Neural progenitor cell (in vitro differentiated cells): Measurements from ENCODE around the gene TTLL3. TPM values are rescaled to one million over a fixed set of nuclear protein-coding genes. Genes with fewer than 3 reads are reported as not detected.

Experiments
- DNase-seq: peaks from one replicate; pipeline ENCODE4 v3.0.0-alpha.2; 2016; ENCODE audit warnings: low spot score
- H2AFZ ChIP-seq: fragments of 200-600 bp; sonication (generic); replicated peaks from 2 replicates; pipeline ENCODE4 v1.6.1; 2016; ENCODE audit warnings: antibody characterized with exemption
- H3F3A ChIP-seq: fragments of 200-600 bp; sonication (generic); 2 replicates; pipeline ENCODE4 v1.6.1; 2016; ENCODE audit warnings: antibody characterized with exemption, low read depth
- H3K27ac ChIP-seq: fragments of 200-600 bp; sonication (generic); 2 replicates; pipeline ENCODE4 v1.5.1; 2016; ENCODE audit warnings: mild to moderate bottlenecking
- H3K27me3 ChIP-seq: fragments of 200-600 bp; sonication (generic); 2 replicates; pipeline ENCODE4 v1.6.1; 2016; ENCODE audit warnings: mild to moderate bottlenecking, moderate library complexity
- H3K36me3 ChIP-seq: fragments of 200-600 bp; sonication (generic); 2 replicates; pipeline ENCODE4 v1.5.1; 2016
- H3K4me1 ChIP-seq: fragments of 200-600 bp; sonication (generic); 2 replicates; pipeline ENCODE4 v1.6.1; 2016; ENCODE audit warnings: mixed run types
- H3K4me2 ChIP-seq: fragments of 200-600 bp; sonication (generic); 2 replicates; pipeline ENCODE4 v1.6.1; 2016
- H3K4me3 ChIP-seq: fragments of 200-600 bp; sonication (generic); 2 replicates; pipeline ENCODE4 v1.5.1; 2016
- H3K79me2 ChIP-seq: fragments of 200-600 bp; sonication (generic); 2 replicates; pipeline ENCODE4 v1.6.1; 2016; ENCODE audit warnings: low read depth
- H3K9ac ChIP-seq: fragments of 200-600 bp; sonication (generic); 2 replicates; pipeline ENCODE4 v1.6.1; 2016
- H3K9me3 ChIP-seq: fragments of 200-600 bp; sonication (generic); 2 replicates; pipeline ENCODE4 v1.5.1; 2016; ENCODE audit warnings: low read depth
- H4K20me1 ChIP-seq: fragments of 200-600 bp; sonication (generic); 2 replicates; pipeline ENCODE4 v1.6.1; 2016; ENCODE audit warnings: low read depth
- H3K27ac Mint-ChIP-seq: 3 replicates; pipeline ENCODE4 v1.8.0; 2021; ENCODE audit warnings: mixed read lengths
- H3K27me3 Mint-ChIP-seq: 2 replicates; pipeline ENCODE4 v1.8.0; 2022; ENCODE audit warnings: low read depth, mild to moderate bottlenecking, inconsistent platforms, moderate library complexity, mixed read lengths; ENCODE audit not compliant: insufficient read depth
- H3K36me3 Mint-ChIP-seq: 3 replicates; pipeline ENCODE4 v1.8.0; 2021; ENCODE audit warnings: mixed read lengths
- H3K4me1 Mint-ChIP-seq: 3 replicates; pipeline ENCODE4 v1.8.0; 2021; ENCODE audit warnings: mixed read lengths
- H3K4me3 Mint-ChIP-seq: 3 replicates; pipeline ENCODE4 v1.8.0; 2021; ENCODE audit warnings: mild to moderate bottlenecking, moderate library complexity, mixed read lengths
- H3K9me3 Mint-ChIP-seq: 3 replicates; pipeline ENCODE4 v1.8.0; 2020; ENCODE audit warnings: mixed read lengths
- CTCF ChIP-seq: fragments of 200-600 bp; sonication (generic); IDR thresholded peaks from 2 replicates; pipeline ENCODE4 v1.5.1; 2017; ENCODE audit warnings: antibody characterized with exemption, mild to moderate bottlenecking
- EZH2 ChIP-seq: fragments of 200-600 bp; sonication (generic); IDR thresholded peaks from 2 replicates; pipeline ENCODE4 v1.6.1; 2017; ENCODE audit warnings: antibody characterized with exemption, mild to moderate bottlenecking, moderate library complexity
- EZH2phosphoT487 ChIP-seq: fragments of 200-600 bp; sonication (generic); IDR thresholded peaks from 2 replicates; pipeline ENCODE4 v1.6.1; 2017; ENCODE audit warnings: antibody characterized with exemption
- total RNA-seq: library from RNA; depleted of rRNA; stranded (reverse); fragments of >200 nt; gene quantifications from 2 replicates; pipeline ENCODE4 v1.2.3, GENCODE V29; 2015; ENCODE audit warnings: low replicate concordance

TTLL3 gene
- total RNA-seq, 1 donor from 2014 or later = 15.0 TPM

- H3K9me3 ChIP-seq = no peaks in the 10 kb centered on the region
- H2AFZ ChIP-seq = no peak overlapping the region
- TF ChIP-seq EZH2phosphoT487 (no peak), CTCF (no peak), EZH2 (no peak)
- no peak overlapping the region for H3K4me2 ChIP-seq
- H3K36me3 ChIP-seq = peaks cover 6% of the 10 kb centered on the region
- no peaks in the 10 kb centered on the region for H3K4me1 Mint-ChIP-seq
- H3K27me3 ChIP-seq = no peaks in the 10 kb centered on the region
- H3K27me3 Mint-ChIP-seq = no peaks in the 10 kb centered on the region
- no peaks in the 10 kb centered on the region for H4K20me1 ChIP-seq
- no peak overlapping the region for H3K9ac ChIP-seq
- H3K36me3 Mint-ChIP-seq = peaks cover 13% of the 10 kb centered on the region
- peaks cover 4% of the 10 kb centered on the region for H3F3A ChIP-seq
- no peak overlapping the region for H3K27ac Mint-ChIP-seq
- H3K27ac ChIP-seq = no peak overlapping the region
- H3K4me3 ChIP-seq = no peak overlapping the region
- no peaks in the 10 kb centered on the region for H3K4me1 ChIP-seq
- no peaks in the 10 kb centered on the region for H3K79me2 ChIP-seq
- no peaks in the 10 kb centered on the region for H3K9me3 Mint-ChIP-seq
- no peak overlapping the region for H3K4me3 Mint-ChIP-seq
- DNase-seq = no peak
Measured at GRCh38 chr3:9780458-9780812, 29.6 kb upstream of the TTLL3 start.

GRCh38 chr3:9780910-9781309 is 29.2 kb upstream of the TTLL3 start:
- peaks cover 16% of the 10 kb centered on the region for H3K36me3 Mint-ChIP-seq
- TF ChIP-seq EZH2 (no peak), CTCF (no peak), EZH2phosphoT487 (no peak)
- H3K27ac ChIP-seq = no peak overlapping the region
- no peaks in the 10 kb centered on the region for H3K4me1 ChIP-seq
- no peak overlapping the region for H3K27ac Mint-ChIP-seq
- H3F3A ChIP-seq = peaks cover 4% of the 10 kb centered on the region
- no peak overlapping the region for H3K4me3 Mint-ChIP-seq
- H3K79me2 ChIP-seq = no peaks in the 10 kb centered on the region
- H3K4me2 ChIP-seq = no peak overlapping the region
- H3K4me1 Mint-ChIP-seq = no peaks in the 10 kb centered on the region
- H3K9me3 ChIP-seq = no peaks in the 10 kb centered on the region
- DNase-seq = no peak
- H2AFZ ChIP-seq = no peak overlapping the region
- H3K4me3 ChIP-seq = no peak overlapping the region
- no peaks in the 10 kb centered on the region for H3K27me3 ChIP-seq
- peaks cover 6% of the 10 kb centered on the region for H3K36me3 ChIP-seq
- H3K9me3 Mint-ChIP-seq = no peaks in the 10 kb centered on the region
- H3K9ac ChIP-seq = no peak overlapping the region
- H3K27me3 Mint-ChIP-seq = no peaks in the 10 kb centered on the region
- no peaks in the 10 kb centered on the region for H4K20me1 ChIP-seq

GRCh38 chr3:9781551-9781950 is 28.5 kb upstream of the TTLL3 start:
- Histone ChIP-seq H3F3A (peaks cover 7% of the 10 kb centered on the region), H3K4me2 (no peak overlapping the region), H2AFZ (no peak overlapping the region), H3K9ac (no peak overlapping the region), H3K27ac (no peak overlapping the region), H3K4me1 (no peaks in the 10 kb centered on the region), H3K9me3 (no peaks in the 10 kb centered on the region), H3K79me2 (no peaks in the 10 kb centered on the region), H4K20me1 (no peaks in the 10 kb centered on the region), H3K27me3 (no peaks in the 10 kb centered on the region), H3K4me3 (no peak overlapping the region), H3K36me3 (peaks cover 8% of the 10 kb centered on the region)
- H3K27ac Mint-ChIP-seq = no peak overlapping the region
- H3K4me1 Mint-ChIP-seq = no peaks in the 10 kb centered on the region
- H3K27me3 Mint-ChIP-seq = no peaks in the 10 kb centered on the region
- H3K36me3 Mint-ChIP-seq = peaks cover 18% of the 10 kb centered on the region
- no peak for DNase-seq
- H3K9me3 Mint-ChIP-seq = no peaks in the 10 kb centered on the region
- TF ChIP-seq EZH2 = no peak
- no peak for TF ChIP-seq CTCF
- TF ChIP-seq EZH2phosphoT487 = no peak
- no peak overlapping the region for H3K4me3 Mint-ChIP-seq
